Nephron progenitor cell (in vitro differentiated cells): ENCODE data around the gene PAPLN.

Source experiments
- DNase-seq: peaks from one replicate; pipeline ENCODE4 v3.0.0; 2021
- H3K27ac Mint-ChIP-seq: 2 replicates; pipeline ENCODE4 v1.8.0; 2021; ENCODE audit warnings: mild to moderate bottlenecking, moderate library complexity, mixed read lengths
- H3K27me3 Mint-ChIP-seq: 2 replicates; pipeline ENCODE4 v1.8.0; 2021; ENCODE audit warnings: mild to moderate bottlenecking, low read depth, mixed read lengths; ENCODE audit not compliant: poor library complexity
- H3K36me3 Mint-ChIP-seq: 2 replicates; pipeline ENCODE4 v1.8.0; 2021; ENCODE audit warnings: low read depth, mixed read lengths
- H3K4me1 Mint-ChIP-seq: 2 replicates; pipeline ENCODE4 v1.8.0; 2021; ENCODE audit warnings: mixed read lengths
- H3K4me3 Mint-ChIP-seq: 2 replicates; pipeline ENCODE4 v1.8.0; 2021; ENCODE audit warnings: mild to moderate bottlenecking, moderate library complexity, mixed read lengths
- H3K9me3 Mint-ChIP-seq: 2 replicates; pipeline ENCODE4 v1.8.0; 2021; ENCODE audit warnings: mild to moderate bottlenecking, moderate library complexity, mixed read lengths
- TF ChIP-seq, protein P1 (sequence below): fragments of 200-600 bp; sonication (generic); IDR thresholded peaks from 2 replicates; pipeline ENCODE4 v1.5.0; 2021; ENCODE audit warnings: antibody characterized with exemption

PAPLN gene

GRCh38 chr14:73216030-73216429 lies 21.3 kb upstream of the PAPLN start:
- H3K4me3 Mint-ChIP-seq, result no peak overlapping the region
- peaks cover 77% of the 10 kb centered on the region for H3K36me3 Mint-ChIP-seq
- no peaks in the 10 kb centered on the region for H3K27me3 Mint-ChIP-seq
- no peaks in the 10 kb centered on the region for H3K9me3 Mint-ChIP-seq
- H3K4me1 Mint-ChIP-seq, result peaks cover 4% of the 10 kb centered on the region
- no peak overlapping the region for H3K27ac Mint-ChIP-seq
- TF ChIP-seq, protein P1, sequence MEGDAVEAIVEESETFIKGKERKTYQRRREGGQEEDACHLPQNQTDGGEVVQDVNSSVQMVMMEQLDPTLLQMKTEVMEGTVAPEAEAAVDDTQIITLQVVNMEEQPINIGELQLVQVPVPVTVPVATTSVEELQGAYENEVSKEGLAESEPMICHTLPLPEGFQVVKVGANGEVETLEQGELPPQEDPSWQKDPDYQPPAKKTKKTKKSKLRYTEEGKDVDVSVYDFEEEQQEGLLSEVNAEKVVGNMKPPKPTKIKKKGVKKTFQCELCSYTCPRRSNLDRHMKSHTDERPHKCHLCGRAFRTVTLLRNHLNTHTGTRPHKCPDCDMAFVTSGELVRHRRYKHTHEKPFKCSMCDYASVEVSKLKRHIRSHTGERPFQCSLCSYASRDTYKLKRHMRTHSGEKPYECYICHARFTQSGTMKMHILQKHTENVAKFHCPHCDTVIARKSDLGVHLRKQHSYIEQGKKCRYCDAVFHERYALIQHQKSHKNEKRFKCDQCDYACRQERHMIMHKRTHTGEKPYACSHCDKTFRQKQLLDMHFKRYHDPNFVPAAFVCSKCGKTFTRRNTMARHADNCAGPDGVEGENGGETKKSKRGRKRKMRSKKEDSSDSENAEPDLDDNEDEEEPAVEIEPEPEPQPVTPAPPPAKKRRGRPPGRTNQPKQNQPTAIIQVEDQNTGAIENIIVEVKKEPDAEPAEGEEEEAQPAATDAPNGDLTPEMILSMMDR, result no peak
- DNase-seq, result no peak

- Mint-ChIP-seq H3K27ac (no peak overlapping the region), H3K9me3 (no peaks in the 10 kb centered on the region), H3K27me3 (no peaks in the 10 kb centered on the region), H3K36me3 (peaks cover 75% of the 10 kb centered on the region), H3K4me3 (no peak overlapping the region), H3K4me1 (peaks cover 4% of the 10 kb centered on the region)
- no peak for DNase-seq
- TF ChIP-seq, protein P1, result no peak
Measured at GRCh38 chr14:73217411-73217810, 19.9 kb upstream of the PAPLN start.

DNA sequence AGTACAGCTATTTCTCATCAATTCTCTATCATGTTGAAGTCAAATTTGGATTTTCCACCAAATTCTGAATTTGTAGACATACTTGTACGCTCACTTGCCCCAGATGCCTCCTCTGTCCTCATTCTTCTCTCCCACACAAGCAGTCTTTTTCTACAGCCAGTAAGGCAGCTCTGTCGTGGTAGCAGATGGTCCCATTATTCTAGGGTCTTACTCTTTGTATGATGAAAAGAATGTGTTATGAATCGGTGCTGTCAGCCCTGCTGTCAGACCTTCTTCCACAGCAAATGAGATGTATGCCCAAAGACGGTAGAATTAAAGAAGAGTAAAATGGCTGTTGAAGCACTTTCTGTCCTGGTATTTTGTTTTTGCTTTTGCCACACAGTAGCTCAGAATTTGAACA lies 17.2 kb upstream of the PAPLN start:
- Mint-ChIP-seq H3K4me1 (peaks cover 9% of the 10 kb centered on the region), H3K9me3 (no peaks in the 10 kb centered on the region), H3K27me3 (no peaks in the 10 kb centered on the region), H3K27ac (peak overlapping the region; percentile 26), H3K4me3 (no peak overlapping the region), H3K36me3 (peaks cover 63% of the 10 kb centered on the region)
- DNase-seq, result no peak
- TF ChIP-seq, protein P1, result no peak

GRCh38 chr14:73220634-73221033 lies 16.7 kb upstream of the PAPLN start:
- Mint-ChIP-seq H3K4me3 (no peak overlapping the region), H3K4me1 (peaks cover 9% of the 10 kb centered on the region), H3K27me3 (no peaks in the 10 kb centered on the region), H3K9me3 (no peaks in the 10 kb centered on the region), H3K36me3 (peaks cover 63% of the 10 kb centered on the region), H3K27ac (peak overlapping the region; percentile 26)
- TF ChIP-seq, protein P1, result no peak
- DNase-seq, result no peak

GRCh38 chr14:73221945-73222344 lies 15.4 kb upstream of the PAPLN start:
- no peaks in the 10 kb centered on the region for H3K27me3 Mint-ChIP-seq
- no peak overlapping the region for H3K4me3 Mint-ChIP-seq
- H3K9me3 Mint-ChIP-seq, result no peaks in the 10 kb centered on the region
- TF ChIP-seq, protein P1, result no peak
- H3K36me3 Mint-ChIP-seq, result peaks cover 53% of the 10 kb centered on the region
- peaks cover 9% of the 10 kb centered on the region for H3K4me1 Mint-ChIP-seq
- H3K27ac Mint-ChIP-seq, result no peak overlapping the region
- DNase-seq, result no peak

GRCh38 chr14:73223049-73223448 lies 14.3 kb upstream of the PAPLN start:
- no peaks in the 10 kb centered on the region for H3K9me3 Mint-ChIP-seq
- H3K27ac Mint-ChIP-seq, result no peak overlapping the region
- H3K27me3 Mint-ChIP-seq, result no peaks in the 10 kb centered on the region
- DNase-seq, result no peak
- TF ChIP-seq, protein P1, result no peak
- H3K4me1 Mint-ChIP-seq, result peaks cover 11% of the 10 kb centered on the region
- peaks cover 45% of the 10 kb centered on the region for H3K36me3 Mint-ChIP-seq
- H3K4me3 Mint-ChIP-seq, result no peak overlapping the region
